Measurements from ENCODE around the gene CSNK2A3.

GRCh38 chr11:11397781-11398180, 44.7 kb upstream of the CSNK2A3 start:
- TF ChIP-seq CTCF (IDR thresholded peaks at IDR 0.05 in 2 of 3, conservative IDR thresholded peaks at IDR 0.05 in 1 of 3; ENCODE audit: insufficient read depth in 2 of 3, low read depth in 1 of 3, low read length in 3 of 3) (no peak), MAZ (CRISPR knock-in tag; conservative IDR thresholded peaks at IDR 0.05 in 1 of 2, IDR thresholded peaks at IDR 0.05 in 1 of 2) (no peak), PRDM10 (IDR thresholded peaks at IDR 0.05; ENCODE audit: partially characterized antibody) (no peak)

All from K562 (cell line).